ENCODE measurements around the gene CRAMP1. TPM values are rescaled to one million over a fixed set of nuclear protein-coding genes. Genes with fewer than 3 reads are reported as not detected.

CRAMP1 gene
- total and polyA plus RNA-seq, 12 donors, result 3.2 to 13.8 (median 10.5) TPM

DNA sequence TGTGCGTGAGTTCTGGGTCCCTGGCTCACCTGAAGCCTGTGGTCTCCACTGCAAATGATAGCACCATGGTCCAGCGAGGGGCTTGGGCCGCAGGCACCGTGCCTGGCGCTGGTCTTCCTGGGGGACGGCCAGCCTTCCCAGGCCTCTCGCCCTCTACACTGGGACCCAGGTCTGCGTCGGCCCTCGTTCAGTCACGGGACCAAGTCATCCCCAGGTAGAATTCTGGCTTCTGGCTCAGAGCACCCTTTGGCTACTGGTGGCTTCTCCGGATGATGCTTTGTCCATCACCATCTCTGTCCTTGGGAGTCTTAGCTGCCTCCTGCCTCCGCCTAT, 20.4 kb downstream of the CRAMP1 start:
- DNase-seq (no peak), ATAC-seq (no peak)
- H3K27ac ChIP-seq, result no peak overlapping the region
- H3K36me3 ChIP-seq, result peaks cover 5 to 98% (median 39%) of the 10 kb centered on the region in 9 donors
- TF ChIP-seq, protein P1, sequence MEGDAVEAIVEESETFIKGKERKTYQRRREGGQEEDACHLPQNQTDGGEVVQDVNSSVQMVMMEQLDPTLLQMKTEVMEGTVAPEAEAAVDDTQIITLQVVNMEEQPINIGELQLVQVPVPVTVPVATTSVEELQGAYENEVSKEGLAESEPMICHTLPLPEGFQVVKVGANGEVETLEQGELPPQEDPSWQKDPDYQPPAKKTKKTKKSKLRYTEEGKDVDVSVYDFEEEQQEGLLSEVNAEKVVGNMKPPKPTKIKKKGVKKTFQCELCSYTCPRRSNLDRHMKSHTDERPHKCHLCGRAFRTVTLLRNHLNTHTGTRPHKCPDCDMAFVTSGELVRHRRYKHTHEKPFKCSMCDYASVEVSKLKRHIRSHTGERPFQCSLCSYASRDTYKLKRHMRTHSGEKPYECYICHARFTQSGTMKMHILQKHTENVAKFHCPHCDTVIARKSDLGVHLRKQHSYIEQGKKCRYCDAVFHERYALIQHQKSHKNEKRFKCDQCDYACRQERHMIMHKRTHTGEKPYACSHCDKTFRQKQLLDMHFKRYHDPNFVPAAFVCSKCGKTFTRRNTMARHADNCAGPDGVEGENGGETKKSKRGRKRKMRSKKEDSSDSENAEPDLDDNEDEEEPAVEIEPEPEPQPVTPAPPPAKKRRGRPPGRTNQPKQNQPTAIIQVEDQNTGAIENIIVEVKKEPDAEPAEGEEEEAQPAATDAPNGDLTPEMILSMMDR (IDR thresholded peaks at IDR 0.05), result no peak
- no peaks in the 10 kb centered on the region for H3K27me3 ChIP-seq
- H3K4me3 ChIP-seq, result no peak overlapping the region
- H3K4me1 ChIP-seq, result peaks cover 0 to 8% (median 0%) of the 10 kb centered on the region in 9 donors
- WGBS, 2 donors, result 95 to 98% methylated on average over 13 of the region's 13 CpGs
- H3K9me3 ChIP-seq, result no peaks in the 10 kb centered on the region
- intact Hi-C loops (cut with DNase I), result no loop called here

DNA sequence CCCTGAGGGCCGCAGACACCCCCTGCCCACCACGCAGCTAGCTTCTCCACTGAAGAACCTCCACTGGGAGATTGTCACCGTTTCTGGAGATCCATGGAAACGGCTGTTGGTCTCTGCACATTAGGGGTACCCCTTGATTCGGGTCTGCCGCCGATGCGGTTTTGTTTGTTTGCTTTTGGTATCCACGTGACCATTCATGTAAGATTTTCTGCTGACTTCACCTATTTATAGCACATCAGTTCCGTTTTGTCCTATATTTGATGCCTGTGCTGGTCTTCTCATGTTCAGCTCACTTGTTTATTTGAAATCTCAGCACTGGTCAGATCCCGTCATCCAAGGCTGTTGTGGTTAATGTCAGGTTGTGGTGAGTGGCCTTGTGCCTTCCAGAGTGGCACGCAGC, 21.1 kb downstream of the CRAMP1 start:
- DNase-seq (no peak), ATAC-seq (no peak)
- Histone ChIP-seq H3K27ac (no peak overlapping the region), H3K36me3 (peaks cover 5 to 100% (median 42%) of the 10 kb centered on the region in 9 donors), H3K4me1 (peaks cover 0 to 7% (median 0%) of the 10 kb centered on the region in 9 donors), H3K27me3 (no peaks in the 10 kb centered on the region), H3K9me3 (no peaks in the 10 kb centered on the region), H3K4me3 (no peak overlapping the region)
- intact Hi-C loops (cut with DNase I), result no loop called here
- TF ChIP-seq, protein P1 (IDR thresholded peaks at IDR 0.05), result no peak
- WGBS, 2 donors, result 89 to 93% methylated on average over 12 of the region's 12 CpGs

DNA sequence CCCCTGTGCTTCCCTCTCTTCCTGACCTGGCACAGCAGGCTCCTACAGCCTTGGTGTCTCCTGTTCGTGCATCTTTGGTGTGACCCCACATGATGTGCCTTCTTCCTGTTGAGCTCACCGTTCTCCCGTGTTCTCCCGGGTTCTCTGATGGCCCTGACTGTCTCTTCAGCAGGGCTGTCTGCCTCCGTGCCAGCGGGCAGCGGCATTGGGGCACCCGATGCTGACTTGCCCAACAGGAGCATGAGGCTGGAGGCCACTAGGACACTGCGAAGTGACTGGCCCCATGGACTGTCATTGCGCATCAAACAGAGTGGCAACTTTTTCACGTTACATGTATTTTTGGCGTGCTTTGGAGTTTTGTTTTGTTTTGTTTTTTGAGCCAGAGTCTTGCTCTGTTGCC, 22.4 kb downstream of the CRAMP1 start:
- WGBS, 2 donors, result 97% methylated on average over 12 of the region's 12 CpGs
- Histone ChIP-seq H3K27ac (no peak overlapping the region), H3K9me3 (no peaks in the 10 kb centered on the region), H3K27me3 (no peaks in the 10 kb centered on the region), H3K4me3 (no peak overlapping the region), H3K4me1 (peaks cover 0 to 9% (median 0%) of the 10 kb centered on the region in 9 donors), H3K36me3 (peaks cover 5 to 100% (median 43%) of the 10 kb centered on the region in 9 donors)
- TF ChIP-seq, protein P1 (IDR thresholded peaks at IDR 0.05), result no peak
- intact Hi-C loops (cut with DNase I), result no loop called here
- ATAC-seq (no peak), DNase-seq (no peak)

DNA sequence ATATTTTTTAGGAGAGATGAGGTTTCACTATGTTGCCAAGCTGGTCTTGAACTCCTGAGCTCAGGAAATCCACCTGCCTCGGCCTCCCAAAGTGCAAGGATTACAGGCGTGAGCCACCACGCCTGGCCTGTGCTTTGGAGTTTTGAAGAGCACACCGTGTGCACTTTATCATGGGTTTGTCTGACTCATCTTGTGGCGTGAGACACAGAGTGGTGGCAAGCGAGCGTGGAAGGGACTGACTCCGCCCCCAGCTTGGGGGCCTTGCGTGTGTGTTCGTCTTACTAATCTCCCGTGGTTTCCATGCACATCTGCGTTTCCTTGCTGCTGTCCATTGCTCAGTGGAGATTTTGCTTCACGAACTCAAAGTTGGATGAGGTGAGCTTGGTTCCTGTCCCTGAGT, 22.9 kb downstream of the CRAMP1 start:
- WGBS, 2 donors, result 94 to 96% methylated on average over 13 of the region's 13 CpGs
- Histone ChIP-seq H3K27ac (no peak overlapping the region), H3K27me3 (no peaks in the 10 kb centered on the region), H3K9me3 (no peaks in the 10 kb centered on the region), H3K4me1 (peaks cover 0 to 14% (median 3%) of the 10 kb centered on the region in 9 donors), H3K4me3 (no peak overlapping the region), H3K36me3 (peaks cover 5 to 100% (median 43%) of the 10 kb centered on the region in 9 donors)
- intact Hi-C loops (cut with DNase I), result no loop called here
- TF ChIP-seq, protein P1 (IDR thresholded peaks at IDR 0.05), result no peak
- no peak for ATAC-seq
- DNase-seq, result no peak

Measured in heart right ventricle (tissue), 16 donors.